HG03139 (cell line): ENCODE results near the gene GLMP.

Experiments used
- ATAC-seq: cut with Tn5 transposase; IDR thresholded peaks from one replicate; pipeline ENCODE4 v1.9.1; 2021; ENCODE audit not compliant: unreplicated experiment

The GLMP gene

DNA sequence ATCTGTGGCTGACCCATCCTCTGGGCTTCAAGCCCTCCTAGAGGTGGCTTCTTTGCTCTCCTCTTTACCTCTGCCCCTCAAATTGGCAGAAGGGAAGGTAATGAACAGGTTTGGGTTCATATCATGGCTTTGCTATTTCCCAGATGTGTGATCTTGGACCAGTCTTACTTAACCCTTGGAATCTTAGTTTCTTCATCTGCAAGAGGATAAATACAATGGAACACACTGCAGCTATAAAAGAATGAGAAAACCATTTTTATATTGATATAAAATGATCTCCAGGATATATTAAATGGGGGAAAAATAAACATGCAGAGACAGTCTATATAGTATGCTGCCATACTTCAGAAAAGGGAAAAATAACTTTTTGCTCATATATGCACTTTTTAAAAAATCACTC is 5.6 kb downstream of the GLMP start:
- no peak for ATAC-seq

DNA sequence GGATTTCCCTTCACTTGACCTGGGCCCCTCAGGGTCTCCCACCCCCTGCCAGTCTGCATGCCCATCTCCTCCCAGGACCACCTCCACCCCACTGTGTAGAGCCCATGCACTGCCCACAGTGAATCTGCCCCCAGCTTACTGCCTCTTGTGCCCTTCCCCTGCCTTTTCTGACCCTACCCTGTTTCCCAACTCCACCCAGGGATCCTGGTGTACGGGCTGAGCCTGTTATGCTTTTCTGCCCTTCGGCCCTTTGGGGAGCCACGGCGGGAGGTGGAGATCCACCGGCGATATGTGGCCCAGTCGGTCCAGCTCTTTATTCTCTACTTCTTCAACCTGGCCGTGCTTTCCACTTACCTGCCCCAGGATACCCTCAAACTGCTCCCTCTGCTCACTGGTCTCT is 9.4 kb downstream of the GLMP start:
- no peak for ATAC-seq

DNA sequence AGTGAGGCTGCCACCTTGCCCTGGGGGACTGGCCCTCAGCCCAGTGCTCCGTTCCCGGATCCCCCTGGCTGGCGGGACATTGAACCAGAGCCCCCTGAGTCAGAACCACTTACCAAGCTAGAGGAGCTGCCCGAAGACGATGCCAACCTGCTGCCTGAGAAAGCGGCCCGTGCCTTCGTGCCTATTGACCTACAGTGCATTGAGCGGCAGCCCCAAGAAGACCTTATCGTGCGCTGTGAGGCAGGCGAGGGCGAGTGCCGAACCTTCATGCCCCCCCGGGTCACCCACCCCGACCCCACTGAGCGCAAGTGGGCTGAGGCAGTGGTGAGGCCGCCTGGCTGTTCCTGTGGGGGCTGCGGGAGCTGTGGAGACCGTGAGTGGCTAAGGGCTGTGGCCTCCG is 10.0 kb downstream of the GLMP start:
- no peak for ATAC-seq

DNA sequence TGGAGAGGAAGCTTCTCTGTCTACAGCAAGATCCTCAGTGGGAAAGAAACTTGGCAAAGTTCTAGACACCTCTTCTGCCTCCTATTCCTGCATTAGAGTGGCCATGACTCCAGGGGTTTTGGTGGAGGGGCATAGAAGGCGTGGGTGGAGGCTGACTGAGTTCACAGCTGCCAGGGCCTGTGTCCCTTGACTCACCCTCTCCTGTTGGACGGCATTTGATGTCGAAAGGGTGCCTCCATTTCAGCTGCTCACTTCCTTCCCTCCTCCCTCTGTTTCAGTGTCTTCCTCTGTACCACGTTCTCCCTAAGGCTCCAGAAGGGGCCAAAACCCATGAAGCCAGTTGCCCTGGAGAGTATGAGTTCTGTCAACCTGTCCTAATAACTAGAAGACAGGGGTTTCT is 10.7 kb downstream of the GLMP start:
- ATAC-seq: no peak

DNA sequence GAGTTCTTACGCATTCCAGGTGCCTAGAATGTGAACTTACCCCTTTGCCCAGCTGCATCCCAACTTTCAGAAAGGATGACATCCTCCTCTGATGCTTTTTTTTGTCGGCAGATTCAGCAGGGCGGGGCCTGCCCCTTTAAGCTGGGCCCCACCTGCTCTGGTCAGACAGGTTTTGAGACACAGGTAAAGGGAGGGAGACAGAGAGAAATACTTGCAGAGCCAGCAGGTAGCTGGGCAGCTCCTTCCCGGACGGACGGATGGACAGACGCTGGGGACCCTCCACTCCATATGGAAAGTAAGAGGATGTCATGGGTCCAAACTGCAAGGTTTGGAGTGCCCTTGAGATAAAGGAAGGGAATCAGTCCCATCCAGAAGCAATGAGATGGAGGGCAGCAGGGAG is 11.4 kb downstream of the GLMP start, which contains the start of gene TMEM79:
TMEM79 (plus strand) TSS at position 214 of the 400 bp plus-strand sequence. CDS start 902 bp downstream, outside the sequence.
- no peak for ATAC-seq

DNA sequence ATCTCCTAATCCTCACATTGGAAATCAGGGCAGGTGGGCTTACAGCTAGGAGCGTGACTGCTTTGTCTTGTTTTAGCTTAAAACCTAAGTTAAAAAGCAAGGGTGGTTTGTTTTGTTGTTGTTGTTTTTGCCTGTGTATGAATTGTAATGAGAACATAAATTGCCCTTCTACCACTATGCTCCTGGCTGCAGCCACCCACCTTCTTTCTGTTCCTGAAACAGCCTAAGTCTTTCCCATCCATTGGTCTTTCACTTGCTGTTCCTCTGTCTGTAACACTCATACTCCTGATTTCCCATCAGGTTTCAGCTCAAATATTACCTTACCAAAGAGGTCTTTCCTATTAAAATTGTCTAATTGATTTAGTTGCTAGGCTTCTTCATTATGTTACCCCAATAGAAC is 12.0 kb downstream of the GLMP start:
- no peak for ATAC-seq

DNA sequence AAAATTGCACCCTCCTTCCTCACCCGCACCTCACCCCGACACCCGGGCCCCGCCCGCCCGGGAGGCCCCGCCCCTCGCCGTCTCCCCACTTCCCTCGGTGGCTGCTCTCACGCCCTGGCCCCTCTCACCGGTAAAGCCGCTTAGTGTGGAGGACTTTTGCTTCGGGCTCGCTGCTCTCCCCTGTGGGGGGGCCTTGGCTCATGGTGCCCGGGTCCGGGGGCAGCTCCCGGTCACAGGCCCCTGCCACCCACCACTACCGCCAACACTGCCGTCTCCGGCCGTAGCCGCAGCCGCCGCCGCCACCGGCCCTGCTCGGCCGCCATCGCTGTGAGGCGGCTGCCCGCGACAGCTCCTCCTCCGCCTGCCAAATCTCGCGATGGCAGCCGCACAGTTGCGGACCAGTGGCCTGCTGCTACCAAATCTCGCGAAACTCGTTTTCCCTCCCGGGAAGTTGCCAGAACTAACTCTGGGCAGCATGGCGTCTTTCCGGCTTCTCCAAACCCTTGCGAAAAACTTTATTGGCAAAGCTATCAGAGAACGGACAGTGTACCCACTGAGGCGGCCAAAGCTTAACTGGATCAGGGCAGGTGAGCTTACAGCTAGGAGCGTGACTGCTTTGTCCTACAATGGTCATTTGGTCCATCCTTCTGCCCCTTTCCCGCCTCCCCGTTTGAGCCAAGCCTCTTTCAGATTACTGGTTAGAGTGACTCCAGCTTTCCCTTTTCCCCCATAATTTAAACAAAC is 12.8 kb downstream of the GLMP start, which contains the start of gene SMG5:
SMG5 (minus strand) TSS at position 347 of the 744 bp plus-strand sequence; CDS start at position 202, 145 bp downstream.
- ATAC-seq: peak; percentile 77

DNA sequence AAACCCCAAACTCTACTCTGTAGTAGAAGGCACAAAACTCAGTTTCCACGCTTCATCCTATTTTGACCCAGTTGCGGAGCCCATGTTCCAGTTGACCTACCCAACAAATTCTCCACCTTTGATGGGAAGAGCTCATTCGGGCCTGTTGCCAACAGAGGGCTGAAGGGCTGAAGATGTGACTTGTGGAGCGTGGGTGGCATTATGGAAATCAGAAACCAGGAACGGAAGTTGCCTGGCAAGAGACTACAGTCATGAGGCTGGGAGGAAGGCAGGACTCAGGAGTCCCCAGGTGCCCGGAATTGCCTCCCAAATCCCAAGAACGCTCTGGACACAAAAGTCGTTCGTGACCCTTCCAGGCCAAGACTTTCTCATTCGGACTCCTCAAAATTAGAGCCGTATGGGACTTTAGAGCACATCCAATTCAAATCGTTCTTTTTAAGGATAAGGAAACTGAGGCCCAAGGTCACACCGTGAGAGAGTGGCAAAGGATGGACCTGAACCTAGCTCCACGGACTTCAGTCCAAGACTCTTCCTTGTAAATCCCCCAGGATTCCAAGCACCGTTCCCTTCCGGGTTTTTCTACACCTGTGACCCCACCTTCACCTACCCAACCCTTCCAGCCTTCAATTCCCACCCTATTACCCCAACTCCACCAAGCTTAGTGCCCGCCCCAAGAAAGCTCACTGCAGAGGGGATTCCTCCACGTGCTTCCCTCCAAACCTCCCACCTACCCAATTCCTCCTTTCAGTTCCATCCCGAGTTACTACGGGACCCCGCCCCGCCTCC is 13.6 kb downstream of the GLMP start:
- no peak for ATAC-seq

DNA sequence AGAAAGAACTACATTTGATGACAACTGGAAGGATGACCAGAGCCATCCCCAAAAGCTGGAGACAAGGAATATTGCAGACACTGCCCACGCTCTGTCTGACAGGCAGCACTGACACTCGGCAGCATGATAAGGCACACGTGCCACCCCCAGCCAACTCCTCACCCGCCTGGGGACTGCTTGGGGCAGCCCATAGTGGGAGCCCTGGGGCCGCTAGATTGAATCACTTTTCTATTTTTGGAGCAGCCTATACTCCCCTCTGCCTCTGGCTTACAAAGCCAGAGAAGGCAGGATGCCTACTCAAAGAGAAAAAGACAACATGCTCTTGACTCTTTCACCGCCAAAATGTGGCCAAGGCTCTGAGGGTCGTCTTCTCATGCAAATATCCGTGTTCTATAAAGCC is 14.2 kb downstream of the GLMP start:
- no peak for ATAC-seq

DNA sequence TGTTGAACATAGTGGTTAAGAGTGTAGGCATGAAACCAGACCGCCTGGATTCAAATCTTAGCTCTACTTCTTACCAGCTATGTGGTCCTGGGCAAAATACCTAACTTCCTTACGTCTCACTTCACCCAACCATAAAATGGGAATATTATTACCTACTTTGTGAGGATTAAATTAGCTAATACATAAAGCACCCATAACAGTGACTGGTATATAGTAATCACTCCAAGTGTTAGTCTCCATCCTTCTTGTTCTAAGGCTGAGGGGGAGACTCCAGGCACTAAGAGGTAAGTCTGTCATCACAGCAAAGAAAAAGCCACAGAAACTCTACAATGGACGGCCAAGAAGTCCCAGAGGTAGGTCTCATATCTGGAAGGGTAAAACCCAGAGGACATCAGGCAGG is 15.6 kb downstream of the GLMP start:
- ATAC-seq: no peak

DNA sequence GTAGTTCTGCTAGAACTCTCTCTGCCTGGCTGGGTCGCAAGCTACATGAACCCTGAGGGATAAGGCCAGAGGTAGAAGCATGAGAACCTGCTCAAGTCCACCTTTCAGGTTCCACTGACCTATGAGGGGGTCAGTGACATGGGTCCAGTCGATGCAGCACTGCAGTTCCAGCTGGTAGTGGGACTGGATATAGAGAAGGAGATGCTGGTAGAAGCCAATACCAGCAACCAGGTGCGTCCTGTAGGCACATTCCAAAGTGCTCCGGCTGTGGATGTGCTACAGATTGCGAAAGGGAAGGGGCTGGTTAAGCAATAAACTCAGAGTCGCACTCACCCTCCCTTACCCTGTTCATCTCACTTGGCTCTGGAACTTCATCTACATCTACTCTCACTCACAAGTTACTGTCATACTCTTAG is 18.5 kb downstream of the GLMP start:
- ATAC-seq: no peak

DNA sequence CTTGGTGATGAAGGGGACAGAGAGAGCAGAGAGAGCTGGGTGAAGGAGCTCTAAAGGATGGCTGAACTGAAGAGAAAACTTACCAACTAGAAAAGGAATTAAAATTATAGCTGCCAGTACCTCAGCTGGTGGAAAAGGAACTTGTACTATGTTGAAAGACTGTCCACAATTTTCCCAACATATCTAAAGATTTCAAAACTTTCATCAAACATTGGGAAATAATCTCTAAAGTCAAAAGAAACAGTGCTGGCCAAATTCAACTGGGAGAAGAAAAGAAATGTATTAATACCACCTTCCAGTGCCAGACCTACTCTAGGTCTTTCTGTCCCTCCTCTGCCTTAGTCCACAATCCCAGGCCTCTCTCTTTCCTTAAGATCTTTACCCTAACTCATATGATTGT is 18.9 kb downstream of the GLMP start:
- no peak for ATAC-seq

DNA sequence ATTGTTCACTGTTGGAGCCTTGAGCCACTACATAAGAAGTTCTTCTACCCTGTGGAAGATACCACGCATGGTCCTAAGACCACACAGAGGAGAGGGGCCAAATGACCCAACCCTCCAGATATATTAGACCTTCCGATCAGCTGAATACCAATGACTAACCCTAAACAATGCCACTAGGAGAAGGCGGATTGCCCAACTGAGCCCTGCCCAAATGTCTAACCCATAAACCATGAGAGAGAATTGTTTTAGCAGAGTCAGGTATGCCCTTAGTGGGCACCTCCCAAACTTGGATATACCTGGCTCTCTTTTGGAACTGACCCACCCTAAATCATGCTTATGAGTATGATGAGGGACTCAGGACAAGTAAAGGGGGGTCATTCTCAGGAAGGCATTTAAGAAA is 25.2 kb downstream of the GLMP start:
- no peak for ATAC-seq

DNA sequence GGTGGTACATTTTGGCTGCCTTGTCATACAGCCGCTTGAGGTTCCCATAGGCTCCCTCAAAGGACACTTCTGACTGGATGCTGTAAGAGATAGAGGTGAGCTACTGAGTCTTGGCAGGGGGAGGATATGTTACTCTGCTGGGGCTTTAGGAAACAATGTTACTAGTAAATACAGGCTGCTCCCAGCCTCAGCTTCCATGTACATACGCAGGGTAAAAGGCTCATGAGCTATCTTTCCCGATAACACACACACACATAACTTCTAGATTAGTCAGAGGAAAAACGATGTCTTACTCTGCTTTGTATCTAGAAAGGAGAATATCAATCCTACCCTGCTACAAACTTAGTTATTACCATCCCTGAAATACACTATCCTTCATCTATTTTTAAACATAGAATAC is 27.1 kb downstream of the GLMP start:
- no peak for ATAC-seq

DNA sequence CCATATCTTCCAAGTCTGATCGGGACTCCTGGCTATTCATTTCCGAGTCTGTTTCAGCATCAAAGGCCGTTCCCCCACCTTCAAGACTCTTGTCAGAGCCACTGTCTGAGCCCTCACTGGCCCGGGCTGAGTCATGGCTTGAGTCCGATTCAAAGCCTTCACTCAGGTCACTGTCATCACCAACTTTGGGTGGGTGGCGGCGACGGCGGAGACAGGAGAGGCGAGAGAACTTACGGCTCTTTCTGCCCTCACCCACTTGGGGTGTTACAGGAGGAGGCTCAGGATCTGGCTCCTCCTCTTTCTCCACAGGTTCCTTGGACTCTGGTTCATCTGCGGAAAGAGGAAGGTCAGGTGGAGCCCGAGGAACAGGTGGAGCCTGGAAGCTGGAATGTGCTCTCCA is 29.4 kb downstream of the GLMP start:
- ATAC-seq: no peak

DNA sequence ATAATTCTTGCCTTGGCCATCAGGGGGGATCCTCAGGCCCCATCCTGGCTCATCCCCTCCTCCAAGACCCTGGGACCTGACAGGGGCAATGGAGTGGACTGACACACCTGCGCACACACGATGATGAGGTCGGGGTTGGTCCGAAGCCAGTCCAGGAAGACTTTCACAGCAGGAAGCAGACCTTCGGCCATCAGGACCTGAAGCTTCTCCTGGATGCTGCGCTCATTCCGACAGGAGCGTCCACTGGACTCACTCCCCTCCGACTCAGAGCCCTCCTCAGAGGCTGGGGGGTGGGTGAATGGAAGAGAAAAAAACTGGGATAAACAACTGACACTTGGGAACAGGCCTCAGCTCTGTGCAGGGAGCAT is 32.2 kb downstream of the GLMP start:
- ATAC-seq: no peak

DNA sequence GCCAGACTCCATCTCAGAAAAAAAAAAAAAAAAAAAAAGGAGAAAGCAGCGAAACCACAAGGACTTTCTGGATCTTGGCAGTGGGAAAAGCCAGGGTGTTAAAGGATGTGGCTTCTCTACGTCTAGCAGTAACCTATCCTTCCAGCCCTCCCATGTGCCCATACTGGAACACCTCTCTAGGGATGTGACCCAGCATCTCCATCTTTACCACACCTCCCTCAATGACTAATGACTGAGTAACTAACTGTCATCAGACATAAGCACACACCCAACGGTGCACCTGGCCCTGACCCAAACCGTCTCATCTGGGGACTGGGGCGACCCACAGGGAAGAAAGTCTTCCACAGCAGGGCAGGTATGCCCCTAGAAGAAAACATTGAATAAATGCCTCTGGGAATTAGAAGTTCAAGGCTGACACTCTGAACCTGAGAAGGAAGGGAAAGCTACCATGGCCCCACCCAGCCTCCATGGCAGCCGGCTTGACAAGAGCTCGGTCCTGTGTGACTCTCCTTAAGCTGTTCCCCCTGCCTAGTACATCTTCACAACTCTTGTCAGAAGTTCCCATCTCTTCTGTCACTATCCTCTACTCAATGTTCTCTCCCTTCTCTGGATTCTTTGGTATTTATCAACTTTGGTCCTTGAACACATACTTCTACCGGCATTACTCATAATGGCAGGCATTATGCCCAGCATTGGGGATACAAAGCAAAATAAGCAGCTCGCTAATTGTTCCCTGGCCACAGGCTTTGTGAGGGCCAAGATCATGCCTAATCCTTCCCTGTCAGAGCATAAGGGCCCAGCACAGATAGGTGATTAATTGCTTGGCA is 32.8 kb downstream of the GLMP start:
- ATAC-seq: no peak

DNA sequence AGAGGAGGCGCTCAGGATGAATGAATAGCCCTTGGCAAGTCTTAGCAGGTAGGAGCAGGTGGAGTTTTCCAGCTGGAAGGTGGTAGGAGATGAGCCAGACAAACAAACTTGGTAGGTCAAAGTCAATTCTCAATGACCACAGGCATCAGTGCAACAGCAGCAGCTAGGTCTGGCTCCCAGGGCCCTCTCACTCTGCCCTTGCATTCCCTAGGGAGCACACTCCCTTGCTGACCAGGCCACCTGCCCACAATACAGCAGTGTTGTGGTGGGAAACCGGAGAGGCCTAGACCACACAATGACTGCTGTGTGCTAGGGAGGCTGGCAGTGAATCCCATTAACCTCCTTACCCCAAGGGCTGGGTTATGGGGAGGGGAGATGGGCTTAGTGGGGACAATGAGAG is 34.6 kb downstream of the GLMP start:
- ATAC-seq: no peak

DNA sequence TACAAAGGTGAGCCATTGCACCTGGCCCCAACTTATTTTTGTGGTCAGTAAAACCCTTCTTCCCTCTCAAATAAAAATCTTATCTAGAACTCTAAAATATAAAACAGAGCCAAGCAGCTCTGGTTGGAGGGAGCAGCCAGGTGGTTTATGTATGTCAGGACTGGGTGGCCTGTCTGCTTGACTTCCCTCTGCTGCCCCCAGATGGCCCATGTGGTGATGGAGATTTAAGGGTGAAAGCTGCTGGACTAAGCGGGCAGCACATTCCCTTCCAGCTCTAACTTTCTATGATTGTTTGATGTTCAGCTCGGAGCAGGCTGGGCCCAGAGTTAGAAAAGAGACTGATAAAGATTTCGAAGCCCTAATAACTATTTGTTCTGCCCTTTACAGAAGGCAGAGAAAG is 35.7 kb downstream of the GLMP start:
- ATAC-seq: no peak

DNA sequence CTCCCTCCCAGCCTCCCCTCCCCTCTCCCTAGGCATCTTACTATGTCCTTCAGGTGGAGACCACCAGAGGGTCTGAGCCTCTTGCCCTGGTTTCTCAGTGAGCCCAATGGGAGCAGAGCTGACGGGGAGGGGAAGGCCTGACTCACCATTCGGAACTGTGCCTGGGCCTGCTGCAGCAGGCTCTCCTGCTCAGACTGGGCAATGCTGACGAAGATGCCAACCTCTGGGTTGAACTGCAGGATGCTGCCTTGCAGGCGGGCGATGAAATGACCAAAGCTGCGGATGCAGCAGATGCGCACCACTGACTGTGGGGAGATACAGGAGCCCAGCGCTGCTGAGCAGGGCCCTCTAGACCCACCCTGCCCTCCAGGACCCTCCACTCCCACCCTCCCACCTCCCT is 36.6 kb downstream of the GLMP start:
- ATAC-seq: no peak

DNA sequence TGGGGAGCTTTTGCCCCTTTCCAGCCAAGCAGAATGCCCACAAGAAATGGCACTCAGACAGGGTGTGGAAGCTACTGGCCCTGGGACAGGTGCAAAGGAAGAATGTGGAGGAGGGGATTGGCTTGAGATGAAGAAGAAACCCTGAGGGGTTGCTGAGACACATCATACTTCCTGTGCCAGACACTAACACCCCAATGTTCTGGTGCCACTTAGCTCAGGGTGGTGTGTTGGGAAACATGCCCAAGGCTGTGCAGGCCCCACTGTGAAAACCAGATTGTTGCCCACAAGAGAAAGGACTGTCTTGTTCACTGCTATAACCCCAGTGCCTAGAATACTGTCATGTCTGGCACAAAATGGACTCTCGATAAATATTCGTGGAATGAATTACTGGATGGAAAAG is 37.8 kb downstream of the GLMP start:
- ATAC-seq: no peak

DNA sequence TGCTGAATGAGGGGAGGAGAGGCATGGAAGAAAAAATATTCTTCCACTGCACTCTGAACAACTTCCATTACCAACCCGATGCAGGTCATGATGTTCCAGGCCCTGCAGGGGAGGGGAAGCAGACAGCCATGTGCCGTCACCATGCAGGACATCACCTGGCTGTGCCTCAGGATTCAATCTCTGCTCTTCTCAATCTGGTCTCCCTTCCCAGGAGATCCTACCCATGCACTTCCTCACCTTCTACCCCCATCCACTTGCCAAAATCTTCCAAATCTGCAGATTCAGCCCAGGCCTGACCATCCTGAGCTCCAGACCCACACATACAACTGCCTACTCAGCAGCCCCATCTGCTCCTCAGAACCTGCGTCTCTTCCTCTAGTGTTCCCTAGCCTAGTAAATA is 41.8 kb downstream of the GLMP start:
- ATAC-seq: no peak
